ENCODE measurements around the gene SEMA5A. TPM values are rescaled to one million over a fixed set of nuclear protein-coding genes. Genes with fewer than 3 reads are reported as not detected.

The SEMA5A gene
- total RNA-seq, 1 experiment from 2014 or later, result 0.15 TPM

- in situ Hi-C loops (cut with HindIII; ENCODE audit: low pct_unique_long_range_greater_than_20kb, low sequenced_read_pairs), result no loop called here
- no peak for TF ChIP-seq TCF7L2 (IDR thresholded peaks at IDR 0.05; ENCODE audit: low read depth, low read length)
- no peak for TF ChIP-seq REST (IDR thresholded peaks at IDR 0.05; ENCODE audit: insufficient read depth in 1 of 2, low read depth in 2 of 2, low read length in 1 of 2)
- intact Hi-C loops (cut with micrococcal nuclease; ENCODE audit: unreplicated experiment), result no loop called here
- Histone ChIP-seq H3K9me3 (ENCODE audit: control insufficient read depth, insufficient read depth, low read depth, low read length) (no peaks in the 10 kb centered on the region), H3K4me3 (ENCODE audit: low read depth in 2 of 2, low read length in 2 of 2) (no peak overlapping the region), H3K27me3 (ENCODE audit: control insufficient read depth, insufficient read depth, low read length) (no peaks in the 10 kb centered on the region), H3K27ac (ENCODE audit: low read length) (no peak overlapping the region), H3K36me3 (ENCODE audit: control insufficient read depth, insufficient read depth, low read length) (no peaks in the 10 kb centered on the region), H3K4me1 (ENCODE audit: control insufficient read depth, insufficient read depth, low read length) (no peaks in the 10 kb centered on the region)
- BruUV-seq (replicated peaks), result no TSS peak
- ATAC-seq, result no peak
- no peak for DNase-seq (ENCODE audit: low read depth, low spot score)
- ChIA-PET POLR2A (no interaction called here), CTCF (no interaction called here)
Measured at GRCh38 chr5:9278921-9279603, 266.8 kb downstream of the SEMA5A start.

- Histone ChIP-seq H3K4me1 (ENCODE audit: control insufficient read depth, insufficient read depth, low read length) (no peaks in the 10 kb centered on the region), H3K36me3 (ENCODE audit: control insufficient read depth, insufficient read depth, low read length) (no peaks in the 10 kb centered on the region), H3K27ac (ENCODE audit: low read length) (no peak overlapping the region), H3K27me3 (ENCODE audit: control insufficient read depth, insufficient read depth, low read length) (no peaks in the 10 kb centered on the region), H3K4me3 (ENCODE audit: low read depth in 2 of 2, low read length in 2 of 2) (no peak overlapping the region), H3K9me3 (ENCODE audit: control insufficient read depth, insufficient read depth, low read depth, low read length) (no peaks in the 10 kb centered on the region)
- in situ Hi-C loops (cut with HindIII; ENCODE audit: low pct_unique_long_range_greater_than_20kb, low sequenced_read_pairs), result no loop called here
- intact Hi-C loops (cut with micrococcal nuclease; ENCODE audit: unreplicated experiment), result no loop called here
- ATAC-seq (no peak), DNase-seq (ENCODE audit: low read depth, low spot score) (no peak)
- CTCF ChIA-PET, result no interaction called here
- POLR2A ChIA-PET, result no interaction called here
- no TSS peak for BruUV-seq (replicated peaks)
- TF ChIP-seq TCF7L2 (IDR thresholded peaks at IDR 0.05; ENCODE audit: low read depth, low read length), result no peak
- no peak for TF ChIP-seq SIN3A (IDR thresholded peaks at IDR 0.05; ENCODE audit: borderline replicate concordance, insufficient read depth, low read depth, low read length)
- TF ChIP-seq POLR2AphosphoS5 (IDR thresholded peaks at IDR 0.05; ENCODE audit: low read depth, low read length), result no peak
- TF ChIP-seq CTCF (IDR thresholded peaks at IDR 0.05), result no peak
- no peak for TF ChIP-seq REST (IDR thresholded peaks at IDR 0.05; ENCODE audit: insufficient read depth in 1 of 2, low read depth in 2 of 2, low read length in 1 of 2)
Measured at GRCh38 chr5:9269014-9269413, 276.9 kb downstream of the SEMA5A start.
